Glutamatergic neuron (in vitro differentiated cells): ENCODE measurements around the gene BSG. TPM values are rescaled to one million over a fixed set of nuclear protein-coding genes. Genes with fewer than 3 reads are reported as not detected.

Source experiments
- DNase-seq: peaks from one replicate; pipeline ENCODE4 v3.0.0; 2022
- H3K27ac Mint-ChIP-seq: one replicate; pipeline ENCODE4 v1.8.0; 2020; ENCODE audit warnings: mild to moderate bottlenecking, mixed read lengths, inconsistent platforms; ENCODE audit not compliant: unreplicated experiment
- H3K27me3 Mint-ChIP-seq: one replicate; pipeline ENCODE4 v1.8.0; 2020; ENCODE audit warnings: mild to moderate bottlenecking, moderate library complexity, mixed read lengths, inconsistent platforms; ENCODE audit not compliant: unreplicated experiment
- H3K36me3 Mint-ChIP-seq: one replicate; pipeline ENCODE4 v1.8.0; 2020; ENCODE audit warnings: mild to moderate bottlenecking, mixed read lengths, inconsistent platforms; ENCODE audit not compliant: unreplicated experiment
- H3K4me1 Mint-ChIP-seq: one replicate; pipeline ENCODE4 v1.8.0; 2020; ENCODE audit warnings: mild to moderate bottlenecking, low read depth, mixed read lengths, inconsistent platforms; ENCODE audit not compliant: unreplicated experiment
- H3K4me3 Mint-ChIP-seq: one replicate; pipeline ENCODE4 v1.8.0; 2020; ENCODE audit warnings: mild to moderate bottlenecking, mixed read lengths, inconsistent platforms; ENCODE audit not compliant: unreplicated experiment
- H3K9me3 Mint-ChIP-seq: one replicate; pipeline ENCODE4 v1.8.0; 2020; ENCODE audit warnings: mild to moderate bottlenecking, moderate library complexity, mixed read lengths, inconsistent platforms; ENCODE audit not compliant: unreplicated experiment
- total RNA-seq: library from RNA; stranded (reverse); fragmentation: NEBNext Ultra II Directional; extraction: Animal tissue kit (Norgen Biotek cat#: 25700); gene quantifications from one replicate; pipeline ENCODE4 v1.2.1, GENCODE V29; 2021; ENCODE audit not compliant: unreplicated experiment
- TF ChIP-seq, protein P1 (sequence below): fragments of 200-600 bp; sonication (generic); IDR thresholded peaks from one replicate; pipeline ENCODE4 v1.5.0; 2021; ENCODE audit not compliant: partially characterized antibody, unreplicated experiment

The BSG gene
- total RNA-seq, 1 donor from 2014 or later, result 470 TPM

DNA sequence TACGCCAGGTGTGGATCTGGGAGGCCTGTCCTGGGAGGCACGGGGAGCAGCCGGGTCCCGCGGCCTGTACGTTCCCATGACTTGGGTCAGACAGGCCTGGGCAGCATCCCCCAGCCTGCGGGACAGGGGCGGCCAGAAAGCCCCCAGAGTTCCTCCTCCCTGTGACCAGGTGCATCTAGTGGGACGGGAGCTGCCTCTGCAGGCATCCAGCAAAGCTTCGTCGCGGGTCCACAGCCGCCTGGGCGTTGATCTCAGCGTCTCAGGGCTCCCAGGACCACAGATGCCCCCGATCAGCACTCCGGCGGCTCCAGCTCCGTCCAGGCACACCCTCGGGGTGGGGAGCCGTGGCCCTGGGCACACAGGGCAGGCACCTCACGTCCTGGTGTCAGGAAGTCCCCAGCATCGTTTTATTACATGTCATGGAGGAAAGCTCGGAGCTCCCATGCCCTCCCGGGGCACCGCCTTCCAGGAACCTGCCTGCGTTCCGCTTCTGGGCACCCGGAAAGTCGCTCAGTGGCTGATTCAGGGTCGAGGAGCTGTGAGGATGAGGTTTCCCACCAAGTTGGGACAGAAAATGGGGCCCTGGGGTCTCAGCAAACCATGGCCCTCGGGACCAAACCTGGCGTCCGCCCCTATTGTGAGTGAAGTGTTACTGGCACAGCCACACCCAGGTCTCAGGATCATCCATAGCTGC lies 30.1 kb upstream of the BSG start:
- DNase-seq, result no peak
- Mint-ChIP-seq H3K27me3 (peaks cover 5% of the 10 kb centered on the region), H3K4me3 (no peak overlapping the region), H3K36me3 (no peaks in the 10 kb centered on the region), H3K9me3 (peaks cover 4% of the 10 kb centered on the region), H3K4me1 (peaks cover 4% of the 10 kb centered on the region), H3K27ac (no peak overlapping the region)
- TF ChIP-seq, protein P1, sequence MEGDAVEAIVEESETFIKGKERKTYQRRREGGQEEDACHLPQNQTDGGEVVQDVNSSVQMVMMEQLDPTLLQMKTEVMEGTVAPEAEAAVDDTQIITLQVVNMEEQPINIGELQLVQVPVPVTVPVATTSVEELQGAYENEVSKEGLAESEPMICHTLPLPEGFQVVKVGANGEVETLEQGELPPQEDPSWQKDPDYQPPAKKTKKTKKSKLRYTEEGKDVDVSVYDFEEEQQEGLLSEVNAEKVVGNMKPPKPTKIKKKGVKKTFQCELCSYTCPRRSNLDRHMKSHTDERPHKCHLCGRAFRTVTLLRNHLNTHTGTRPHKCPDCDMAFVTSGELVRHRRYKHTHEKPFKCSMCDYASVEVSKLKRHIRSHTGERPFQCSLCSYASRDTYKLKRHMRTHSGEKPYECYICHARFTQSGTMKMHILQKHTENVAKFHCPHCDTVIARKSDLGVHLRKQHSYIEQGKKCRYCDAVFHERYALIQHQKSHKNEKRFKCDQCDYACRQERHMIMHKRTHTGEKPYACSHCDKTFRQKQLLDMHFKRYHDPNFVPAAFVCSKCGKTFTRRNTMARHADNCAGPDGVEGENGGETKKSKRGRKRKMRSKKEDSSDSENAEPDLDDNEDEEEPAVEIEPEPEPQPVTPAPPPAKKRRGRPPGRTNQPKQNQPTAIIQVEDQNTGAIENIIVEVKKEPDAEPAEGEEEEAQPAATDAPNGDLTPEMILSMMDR, result no peak

DNA sequence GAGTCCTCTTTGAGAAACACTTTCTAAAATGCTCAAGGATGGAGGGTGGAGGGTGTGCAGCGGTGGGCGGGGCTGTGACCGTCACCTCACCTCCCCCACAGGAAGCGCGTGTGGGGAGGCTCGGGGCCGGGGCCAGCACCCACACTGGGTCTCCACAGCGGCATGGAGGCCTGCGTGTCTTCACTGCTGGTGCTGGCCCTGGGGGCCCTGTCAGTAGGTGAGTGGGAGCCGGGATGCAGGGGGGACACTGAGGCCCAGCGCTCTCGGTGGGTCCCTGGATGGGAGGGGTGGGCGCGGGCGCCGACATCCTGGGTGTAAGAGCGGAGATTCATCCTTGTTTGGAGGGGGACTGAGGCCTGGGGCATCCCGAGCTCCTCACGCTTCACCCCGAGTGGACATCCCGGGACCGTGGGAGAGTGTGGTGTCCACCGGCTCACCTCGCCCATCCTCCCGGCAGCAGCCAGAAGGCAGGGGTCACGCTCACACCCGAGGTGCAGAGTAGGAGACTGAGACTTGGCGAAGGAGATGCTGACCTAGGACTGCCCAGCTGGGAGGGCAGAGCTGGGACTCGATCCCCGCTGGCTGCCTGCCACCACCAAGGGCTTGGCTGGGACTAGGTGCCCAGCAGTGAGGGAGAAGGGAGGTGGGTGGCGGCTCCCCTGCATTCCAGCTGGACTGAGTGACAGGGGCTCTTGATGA lies 28.3 kb upstream of the BSG start, which contains the start of gene GZMM:
Gene GZMM (plus strand): TSS at position 144 of the 699 bp plus-strand sequence. CDS start 19 bp downstream, at position 163.
- Mint-ChIP-seq H3K4me1 (no peaks in the 10 kb centered on the region), H3K27me3 (peaks cover 2% of the 10 kb centered on the region), H3K27ac (no peak within 1 kb of the TSS), H3K36me3 (no peaks in the 10 kb centered on the region), H3K4me3 (no peak within 1 kb of the TSS), H3K9me3 (peaks cover 2% of the 10 kb centered on the region)
- TF ChIP-seq, protein P1, result no peak
- DNase-seq, result no peak

DNA sequence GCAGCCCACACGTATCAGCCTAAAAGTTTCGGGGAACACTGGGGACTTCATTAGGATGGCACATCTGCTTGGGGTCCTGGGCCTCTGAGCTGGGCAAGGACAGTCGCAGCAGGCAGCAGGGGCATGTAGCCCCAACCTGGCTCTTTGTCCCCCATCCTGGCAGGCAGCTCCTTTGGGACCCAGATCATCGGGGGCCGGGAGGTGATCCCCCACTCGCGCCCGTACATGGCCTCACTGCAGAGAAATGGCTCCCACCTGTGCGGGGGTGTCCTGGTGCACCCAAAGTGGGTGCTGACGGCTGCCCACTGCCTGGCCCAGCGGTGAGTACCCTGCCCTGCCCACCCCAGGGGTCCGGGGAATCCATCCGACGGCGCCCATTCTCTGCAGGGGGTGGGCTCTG lies 25.3 kb upstream of the BSG start:
- Mint-ChIP-seq H3K27ac (no peak overlapping the region), H3K36me3 (no peaks in the 10 kb centered on the region), H3K4me3 (no peak overlapping the region), H3K27me3 (peaks cover 2% of the 10 kb centered on the region), H3K4me1 (no peaks in the 10 kb centered on the region), H3K9me3 (peaks cover 2% of the 10 kb centered on the region)
- TF ChIP-seq, protein P1, result no peak
- DNase-seq, result no peak

DNA sequence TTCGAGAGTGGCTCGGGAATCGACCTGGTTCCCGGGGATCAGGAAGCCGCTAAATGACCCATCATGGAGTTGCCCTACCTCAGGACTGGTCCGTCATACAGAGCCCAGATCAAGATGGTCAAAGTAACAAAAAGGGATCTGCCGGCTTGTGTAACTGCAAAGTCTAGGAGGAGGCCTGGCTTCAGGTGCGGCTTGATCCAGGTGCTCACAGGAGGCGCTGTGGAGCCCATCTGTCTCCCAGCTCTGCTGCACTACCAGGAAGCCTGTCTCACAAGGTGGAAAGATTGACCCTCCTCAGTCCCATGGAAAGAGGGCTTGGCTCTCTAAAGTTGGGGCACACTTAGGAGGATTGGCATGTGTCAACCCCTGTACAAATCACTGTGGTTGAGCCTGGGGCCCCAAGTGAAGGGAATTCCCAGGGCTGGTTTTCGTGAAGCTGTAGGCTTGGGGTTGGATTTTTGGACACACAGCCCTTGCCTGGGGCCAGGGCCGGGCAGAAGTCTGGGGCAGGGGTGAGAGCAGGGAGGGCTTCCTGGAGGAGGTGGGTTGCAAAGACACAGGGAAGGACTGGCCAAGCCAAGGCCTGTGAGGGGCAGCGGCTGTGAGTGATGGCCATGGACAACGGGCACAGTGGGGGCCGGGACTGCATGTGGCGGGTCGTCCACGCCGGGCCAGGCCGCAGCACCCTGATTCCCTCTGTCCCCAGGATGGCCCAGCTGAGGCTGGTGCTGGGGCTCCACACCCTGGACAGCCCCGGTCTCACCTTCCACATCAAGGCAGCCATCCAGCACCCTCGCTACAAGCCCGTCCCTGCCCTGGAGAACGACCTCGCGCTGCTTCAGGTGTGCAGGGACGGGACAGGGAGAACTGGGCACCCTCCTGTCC lies 24.3 kb upstream of the BSG start:
- Mint-ChIP-seq H3K9me3 (peaks cover 4% of the 10 kb centered on the region), H3K36me3 (no peaks in the 10 kb centered on the region), H3K27ac (no peak overlapping the region), H3K4me1 (no peaks in the 10 kb centered on the region), H3K4me3 (no peak overlapping the region), H3K27me3 (peaks cover 2% of the 10 kb centered on the region)
- no peak for DNase-seq
- TF ChIP-seq, protein P1, result no peak
